Neural cell (in vitro differentiated cells): ENCODE data around the gene FAM83B. TPM values are rescaled to one million over a fixed set of nuclear protein-coding genes. Genes with fewer than 3 reads are reported as not detected.

Experiments used
- H2AFZ ChIP-seq: fragments of 200-600, 300-800 bp; sonication (generic), shearing (Covaris generic); 2 replicates; pipeline ENCODE4 v1.6.0; 2014; ENCODE audit warnings: low read depth, mild to moderate bottlenecking, antibody characterized with exemption, low read length, moderate library complexity
- H3F3A ChIP-seq: fragments of 200-600 bp; shearing (Covaris generic); 2 replicates; pipeline ENCODE4 v1.6.1; 2016; ENCODE audit warnings: mild to moderate bottlenecking, moderate library complexity, mixed read lengths, antibody characterized with exemption, low read length; ENCODE audit not compliant: insufficient read depth, poor library complexity, severe bottlenecking
- H3K27ac ChIP-seq: fragments of 200-600, 300-800 bp; sonication (generic), shearing (Covaris generic); 2 replicates; pipeline ENCODE4 v1.5.1; 2014; ENCODE audit warnings: mild to moderate bottlenecking, low read length, moderate library complexity
- H3K27me3 ChIP-seq: fragments of 300-800, 200-600 bp; sonication (generic), shearing (Covaris generic); 2 replicates; pipeline ENCODE4 v1.6.0; 2014; ENCODE audit warnings: mild to moderate bottlenecking, low read depth, low read length, moderate library complexity; ENCODE audit not compliant: insufficient read depth
- H3K36me3 ChIP-seq: fragments of 300-800, 200-600 bp; sonication (generic), shearing (Covaris generic); 2 replicates; pipeline ENCODE4 v1.5.1; 2014; ENCODE audit warnings: mild to moderate bottlenecking, antibody characterized with exemption, low read length, moderate library complexity; ENCODE audit not compliant: insufficient read depth
- H3K4me2 ChIP-seq: fragments of 300-800, 200-600 bp; sonication (generic), shearing (Covaris generic); 2 replicates; pipeline ENCODE4 v1.6.0; 2014; ENCODE audit warnings: mild to moderate bottlenecking, low read length
- H3K4me3 ChIP-seq: fragments of 300-800, 200-600 bp; sonication (generic), shearing (Covaris generic); 2 replicates; pipeline ENCODE4 v1.5.1; 2014; ENCODE audit warnings: mild to moderate bottlenecking, low read length, moderate library complexity
- H3K79me2 ChIP-seq: fragments of 200-600 bp; shearing (Covaris generic); replicated peaks from 2 replicates; pipeline ENCODE4 v1.6.0; 2014; ENCODE audit warnings: mild to moderate bottlenecking, low read length, moderate library complexity; ENCODE audit not compliant: insufficient read depth
- H3K9ac ChIP-seq: fragments of 300-800, 200-600 bp; sonication (generic), shearing (Covaris generic); 2 replicates; pipeline ENCODE4 v1.6.1; 2016; ENCODE audit warnings: mild to moderate bottlenecking, low read length, mixed read lengths
- H3K9me2 ChIP-seq: fragments of 200-600 bp; shearing (Covaris generic); 2 replicates; pipeline ENCODE4 v1.6.1; 2016; ENCODE audit warnings: mild to moderate bottlenecking, low read length, mixed read lengths; ENCODE audit not compliant: insufficient read depth
- H3K9me3 ChIP-seq: fragments of 200-600, 300-800 bp; sonication (generic), shearing (Covaris generic); 2 replicates; pipeline ENCODE4 v1.6.1; 2016; ENCODE audit warnings: mild to moderate bottlenecking, mixed run types, low read length, moderate library complexity, mixed read lengths
- H4K20me1 ChIP-seq: fragments of 200-600 bp; shearing (Covaris generic); 2 replicates; pipeline ENCODE4 v1.6.1; 2016; ENCODE audit warnings: mild to moderate bottlenecking, mixed run types; ENCODE audit not compliant: insufficient read depth
- CTCF ChIP-seq: fragments of 450-650 bp; IDR thresholded peaks from 2 replicates; pipeline ENCODE4 v1.5.1; 2014; ENCODE audit warnings: antibody characterized with exemption, mild to moderate bottlenecking, moderate library complexity; ENCODE audit not compliant: poor library complexity, severe bottlenecking
- EP300 ChIP-seq: fragments of 450-650 bp; conservative IDR thresholded peaks from 2 replicates; pipeline ENCODE4 v1.6.1; 2014; ENCODE audit warnings: antibody characterized with exemption, mild to moderate bottlenecking, moderate library complexity; ENCODE audit not compliant: poor library complexity, severe bottlenecking
- EZH2 ChIP-seq: fragments of 200-600, 300-800 bp; shearing (Covaris generic), sonication (generic); IDR thresholded peaks from 2 replicates; pipeline ENCODE4 v1.6.1; 2014; ENCODE audit warnings: antibody characterized with exemption, low read length, borderline replicate concordance, mild to moderate bottlenecking; ENCODE audit not compliant: insufficient read depth, poor library complexity, severe bottlenecking
- MXI1 ChIP-seq: fragments of 450-650 bp; conservative IDR thresholded peaks from 2 replicates; pipeline ENCODE4 v1.6.1; 2014; ENCODE audit warnings: antibody characterized with exemption, mild to moderate bottlenecking; ENCODE audit not compliant: poor library complexity, severe bottlenecking
- POLR2AphosphoS5 ChIP-seq: IDR thresholded peaks from 2 replicates; pipeline ENCODE4 v1.6.1; 2012
- RAD21 ChIP-seq: fragments of 450-650 bp; conservative IDR thresholded peaks from 2 replicates; pipeline ENCODE4 v1.6.1; 2014; ENCODE audit warnings: antibody characterized with exemption, mild to moderate bottlenecking, moderate library complexity
- REST ChIP-seq: IDR thresholded peaks from 2 replicates; pipeline ENCODE4 v1.6.1; 2012; ENCODE audit warnings: borderline replicate concordance
- SMC3 ChIP-seq: fragments of 450-650 bp; conservative IDR thresholded peaks from 2 replicates; pipeline ENCODE4 v1.6.1; 2014; ENCODE audit warnings: antibody characterized with exemption, mild to moderate bottlenecking, moderate library complexity; ENCODE audit not compliant: poor library complexity
- TAF1 ChIP-seq: IDR thresholded peaks from 2 replicates; pipeline ENCODE4 v1.6.1; 2012; ENCODE audit warnings: low read depth
- polyA plus RNA-seq: library from polyadenylated mRNA; depleted of rRNA; stranded (reverse); fragments of >200 nt; gene quantifications from 2 replicates; pipeline ENCODE4 v1.2.3, GENCODE V29; 2014

The FAM83B gene
- polyA plus RNA-seq, 1 donor from 2014 or later, result not detected

DNA sequence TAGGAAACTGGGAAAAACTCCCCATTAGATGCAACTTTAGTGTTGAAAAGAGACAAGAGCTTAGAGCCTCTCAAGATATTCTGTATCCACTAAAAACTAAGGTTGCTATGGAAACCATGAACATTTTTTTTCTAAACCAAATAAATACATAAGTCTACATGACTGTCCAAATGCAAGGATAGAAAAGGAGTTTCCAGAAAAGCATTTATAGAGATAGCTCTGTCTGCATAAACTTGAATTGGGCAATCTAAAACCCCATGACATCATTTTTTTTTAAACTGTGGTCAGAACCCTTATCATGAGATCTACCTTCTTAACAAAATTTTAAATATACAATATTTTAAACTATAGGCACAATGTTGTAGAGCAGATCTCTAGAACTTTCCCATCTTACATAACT lies 36.4 kb upstream of the FAM83B start:
- H3K4me3 ChIP-seq, result no peak overlapping the region
- no peaks in the 10 kb centered on the region for H3F3A ChIP-seq
- H4K20me1 ChIP-seq, result no peaks in the 10 kb centered on the region
- H3K4me2 ChIP-seq, result no peak overlapping the region
- H3K36me3 ChIP-seq, result no peaks in the 10 kb centered on the region
- H3K27me3 ChIP-seq, result no peaks in the 10 kb centered on the region
- no peaks in the 10 kb centered on the region for H3K9me2 ChIP-seq
- no peak overlapping the region for H2AFZ ChIP-seq
- no peak overlapping the region for H3K9ac ChIP-seq
- no peak overlapping the region for H3K27ac ChIP-seq
- H3K79me2 ChIP-seq, result no peaks in the 10 kb centered on the region
- TF ChIP-seq CTCF (no peak), RAD21 (no peak), TAF1 (no peak), REST (no peak), MXI1 (no peak), POLR2AphosphoS5 (no peak), SMC3 (no peak), EP300 (no peak), EZH2 (no peak)
- no peaks in the 10 kb centered on the region for H3K9me3 ChIP-seq

- no peak overlapping the region for H3K27ac ChIP-seq
- TF ChIP-seq CTCF (no peak), MXI1 (no peak), REST (no peak), EP300 (no peak), EZH2 (no peak), POLR2AphosphoS5 (no peak), TAF1 (no peak), RAD21 (no peak), SMC3 (no peak)
- H3K9ac ChIP-seq, result no peak overlapping the region
- no peaks in the 10 kb centered on the region for H3K36me3 ChIP-seq
- H3F3A ChIP-seq, result no peaks in the 10 kb centered on the region
- no peak overlapping the region for H3K4me2 ChIP-seq
- no peak overlapping the region for H2AFZ ChIP-seq
- H3K9me3 ChIP-seq, result no peaks in the 10 kb centered on the region
- no peaks in the 10 kb centered on the region for H4K20me1 ChIP-seq
- H3K79me2 ChIP-seq, result no peaks in the 10 kb centered on the region
- H3K9me2 ChIP-seq, result no peaks in the 10 kb centered on the region
- H3K4me3 ChIP-seq, result no peak overlapping the region
- no peaks in the 10 kb centered on the region for H3K27me3 ChIP-seq
Measured at GRCh38 chr6:54813892-54814291, 32.7 kb upstream of the FAM83B start.
